ENCODE data around the gene MALAT1. TPM values are rescaled to one million over a fixed set of nuclear protein-coding genes. Genes with fewer than 3 reads are reported as not detected.
A peak's percentile ranks its signal among the peaks of the same experiment; 100 is the strongest.
"Not testable (repeated sequence)": the region's sequence is repeated elsewhere in the genome, so short reads cannot be mapped to it uniquely, and the experiment has no call there.

MALAT1 gene
- total RNA-seq (3,158 TPM), polyA plus RNA-seq (682 TPM)
- long read RNA-seq, donor 1, full-length matches to known transcripts, result 307 of 307 reads
- long read RNA-seq, donor 1, partial matches to known transcripts, result 0 of 307 reads
- long read RNA-seq, donor 1, other reads (novel, unspliced or antisense), result 0 of 307 reads
- long read RNA-seq, donor 2, result 0 reads
- long read RNA-seq, donor 3, full-length matches to known transcripts, result 2,230 of 2,230 reads
- long read RNA-seq, donor 3, partial matches to known transcripts, result 0 of 2,230 reads
- long read RNA-seq, donor 3, other reads (novel, unspliced or antisense), result 0 of 2,230 reads
- long read RNA-seq, donor 4, full-length matches to known transcripts, result 1,004 of 1,004 reads
- long read RNA-seq, donor 4, partial matches to known transcripts, result 0 of 1,004 reads
- long read RNA-seq, donor 4, other reads (novel, unspliced or antisense), result 0 of 1,004 reads
- long read RNA-seq, donor 5, full-length matches to known transcripts, result 2,364 of 2,369 reads
- long read RNA-seq, donor 5, partial matches to known transcripts, result 5 of 2,369 reads
- long read RNA-seq, donor 5, other reads (novel, unspliced or antisense), result 0 of 2,369 reads
- long read RNA-seq, donor 6, full-length matches to known transcripts, result 1,576 of 1,576 reads
- long read RNA-seq, donor 6, partial matches to known transcripts, result 0 of 1,576 reads
- long read RNA-seq, donor 6, other reads (novel, unspliced or antisense), result 0 of 1,576 reads
- long read RNA-seq, donor 7, full-length matches to known transcripts, result 1,045 of 1,045 reads
- long read RNA-seq, donor 7, partial matches to known transcripts, result 0 of 1,045 reads
- long read RNA-seq, donor 7, other reads (novel, unspliced or antisense), result 0 of 1,045 reads
- long read RNA-seq, donor 8, full-length matches to known transcripts, result 282 of 282 reads
- long read RNA-seq, donor 8, partial matches to known transcripts, result 0 of 282 reads
- long read RNA-seq, donor 8, other reads (novel, unspliced or antisense), result 0 of 282 reads
- long read RNA-seq, donor 9, full-length matches to known transcripts, result 1,379 of 1,379 reads
- long read RNA-seq, donor 9, partial matches to known transcripts, result 0 of 1,379 reads
- long read RNA-seq, donor 9, other reads (novel, unspliced or antisense), result 0 of 1,379 reads
- long read RNA-seq, donor 10, full-length matches to known transcripts, result 464 of 464 reads
- long read RNA-seq, donor 10, partial matches to known transcripts, result 0 of 464 reads
- long read RNA-seq, donor 10, other reads (novel, unspliced or antisense), result 0 of 464 reads

- Histone ChIP-seq H3K9me3 (ENCODE audit: control insufficient read depth in 2 of 2, insufficient read depth in 1 of 2, low read length in 1 of 2) (no peaks in the 10 kb centered on the region), H3K4me3 (ENCODE audit: low read length in 2 of 2) (peak within 1 kb of the TSS; percentile 83 to 100), H3K36me3 (ENCODE audit: control insufficient read depth in 2 of 2, insufficient read depth in 2 of 2, low read length in 1 of 2) (peaks cover 28 to 30% of the 10 kb centered on the region in 2 donors), H3K4me1 (ENCODE audit: control insufficient read depth in 2 of 2, insufficient read depth in 2 of 2, low read length in 2 of 2) (peaks cover 22 to 32% of the 10 kb centered on the region in 2 donors), H3K27ac (ENCODE audit: low read depth in 1 of 2, low read length in 1 of 2) (peak within 1 kb of the TSS; percentile 100), H3K27me3 (ENCODE audit: control insufficient read depth in 2 of 2, insufficient read depth in 1 of 2, low read length in 1 of 2) (no peaks in the 10 kb centered on the region)
- under 1% methylated on average over 24 of the region's 24 CpGs for WGBS
- DNase-seq (ENCODE audit: low read depth in 6 of 9, low spot score in 9 of 9), result peak; percentile 92 to 99 (median 97)
Observed at GRCh38 chr11:65498977-65499712, at the start of gene MALAT1. Gene MALAT1 (plus strand): TSS chr11:65499045.

GRCh38 chr11:65451301-65451700 lies 47.5 kb upstream of the MALAT1 start:
- H3K27me3 ChIP-seq (ENCODE audit: control insufficient read depth in 2 of 2, insufficient read depth in 1 of 2, low read length in 1 of 2); DNase-seq (ENCODE audit: low read depth in 6 of 9, low spot score in 9 of 9); H3K9me3 ChIP-seq (ENCODE audit: control insufficient read depth in 2 of 2, insufficient read depth in 1 of 2, low read length in 1 of 2); H3K36me3 ChIP-seq (ENCODE audit: control insufficient read depth in 2 of 2, insufficient read depth in 2 of 2, low read length in 1 of 2); H3K27ac ChIP-seq (ENCODE audit: low read depth in 1 of 2, low read length in 1 of 2); H3K4me3 ChIP-seq (ENCODE audit: low read length in 2 of 2): not testable (repeated sequence)
- peaks cover 0 to 22% of the 10 kb centered on the region in 2 donors for H3K4me1 ChIP-seq (ENCODE audit: control insufficient read depth in 2 of 2, insufficient read depth in 2 of 2, low read length in 2 of 2)
- 92% methylated on average over 20 of the region's 30 CpGs for WGBS

- not testable (repeated sequence) for H3K36me3 ChIP-seq (ENCODE audit: control insufficient read depth in 2 of 2, insufficient read depth in 2 of 2, low read length in 1 of 2); H3K27ac ChIP-seq (ENCODE audit: low read depth in 1 of 2, low read length in 1 of 2)
Observed at GRCh38 chr11:65452259-65452658, 46.6 kb upstream of the MALAT1 start.

GRCh38 chr11:65452806-65453490 lies 45.9 kb upstream of the MALAT1 start:
- Histone ChIP-seq H3K9me3 (ENCODE audit: control insufficient read depth in 2 of 2, insufficient read depth in 1 of 2, low read length in 1 of 2) (peaks cover 0 to 7% of the 10 kb centered on the region in 2 donors), H3K36me3 (ENCODE audit: control insufficient read depth in 2 of 2, insufficient read depth in 2 of 2, low read length in 1 of 2) (no peaks in the 10 kb centered on the region), H3K27ac (ENCODE audit: low read depth in 1 of 2, low read length in 1 of 2) (no peak overlapping the region), H3K27me3 (ENCODE audit: control insufficient read depth in 2 of 2, insufficient read depth in 1 of 2, low read length in 1 of 2) (no peaks in the 10 kb centered on the region), H3K4me3 (ENCODE audit: low read length in 2 of 2) (no peak overlapping the region), H3K4me1 (ENCODE audit: control insufficient read depth in 2 of 2, insufficient read depth in 2 of 2, low read length in 2 of 2) (peaks cover 0 to 22% of the 10 kb centered on the region in 2 donors)
- no peak for DNase-seq (ENCODE audit: low read depth in 6 of 9, low spot score in 9 of 9)
- 94% methylated on average over 8 of the region's 8 CpGs for WGBS

More at GRCh38 chr11:65452259-65452658, 46.6 kb upstream of the MALAT1 start:
- DNase-seq (ENCODE audit: low read depth in 6 of 9, low spot score in 9 of 9); H3K27me3 ChIP-seq (ENCODE audit: control insufficient read depth in 2 of 2, insufficient read depth in 1 of 2, low read length in 1 of 2); H3K4me3 ChIP-seq (ENCODE audit: low read length in 2 of 2); H3K9me3 ChIP-seq (ENCODE audit: control insufficient read depth in 2 of 2, insufficient read depth in 1 of 2, low read length in 1 of 2): not testable (repeated sequence)
- WGBS, result 94% methylated on average over 3 of the region's 3 CpGs
- peaks cover 0 to 22% of the 10 kb centered on the region in 2 donors for H3K4me1 ChIP-seq (ENCODE audit: control insufficient read depth in 2 of 2, insufficient read depth in 2 of 2, low read length in 2 of 2)

GRCh38 chr11:65454311-65454695 lies 44.5 kb upstream of the MALAT1 start:
- H3K4me3 ChIP-seq (ENCODE audit: low read length in 2 of 2), result peak overlapping the region; percentile 52 to 71
- H3K27me3 ChIP-seq (ENCODE audit: control insufficient read depth in 2 of 2, insufficient read depth in 1 of 2, low read length in 1 of 2), result no peaks in the 10 kb centered on the region
- H3K9me3 ChIP-seq (ENCODE audit: control insufficient read depth in 2 of 2, insufficient read depth in 1 of 2, low read length in 1 of 2), result peaks cover 0 to 7% of the 10 kb centered on the region in 2 donors
- no peaks in the 10 kb centered on the region for H3K36me3 ChIP-seq (ENCODE audit: control insufficient read depth in 2 of 2, insufficient read depth in 2 of 2, low read length in 1 of 2)
- WGBS, result 90% methylated on average over 10 of the region's 10 CpGs
- no peak for DNase-seq (ENCODE audit: low read depth in 6 of 9, low spot score in 9 of 9)
- H3K4me1 ChIP-seq (ENCODE audit: control insufficient read depth in 2 of 2, insufficient read depth in 2 of 2, low read length in 2 of 2), result peaks cover 0 to 13% of the 10 kb centered on the region in 2 donors
- peak overlapping the region in 1 of 2 donors; percentile 15 for H3K27ac ChIP-seq (ENCODE audit: low read depth in 1 of 2, low read length in 1 of 2)

GRCh38 chr11:65454696-65455456 lies 44.0 kb upstream of the MALAT1 start:
- Histone ChIP-seq H3K4me3 (ENCODE audit: low read length in 2 of 2) (peak overlapping the region; percentile 52 to 71), H3K27me3 (ENCODE audit: control insufficient read depth in 2 of 2, insufficient read depth in 1 of 2, low read length in 1 of 2) (no peaks in the 10 kb centered on the region), H3K27ac (ENCODE audit: low read depth in 1 of 2, low read length in 1 of 2) (peak overlapping the region; percentile 68 to 76), H3K36me3 (ENCODE audit: control insufficient read depth in 2 of 2, insufficient read depth in 2 of 2, low read length in 1 of 2) (no peaks in the 10 kb centered on the region), H3K9me3 (ENCODE audit: control insufficient read depth in 2 of 2, insufficient read depth in 1 of 2, low read length in 1 of 2) (peaks cover 0 to 7% of the 10 kb centered on the region in 2 donors), H3K4me1 (ENCODE audit: control insufficient read depth in 2 of 2, insufficient read depth in 2 of 2, low read length in 2 of 2) (peaks cover 0 to 13% of the 10 kb centered on the region in 2 donors)
- WGBS, result 3% methylated on average over 47 of the region's 47 CpGs
- peak in 7 of 9 donors; percentile 68 to 88 (median 81) for DNase-seq (ENCODE audit: low read depth in 6 of 9, low spot score in 9 of 9)

- no peak overlapping the region for H3K27ac ChIP-seq (ENCODE audit: low read depth in 1 of 2, low read length in 1 of 2)
- H3K27me3 ChIP-seq (ENCODE audit: control insufficient read depth in 2 of 2, insufficient read depth in 1 of 2, low read length in 1 of 2), result no peaks in the 10 kb centered on the region
- no peak for DNase-seq (ENCODE audit: low read depth in 6 of 9, low spot score in 9 of 9)
- peaks cover 0 to 13% of the 10 kb centered on the region in 2 donors for H3K4me1 ChIP-seq (ENCODE audit: control insufficient read depth in 2 of 2, insufficient read depth in 2 of 2, low read length in 2 of 2)
- no peak overlapping the region for H3K4me3 ChIP-seq (ENCODE audit: low read length in 2 of 2)
- no peaks in the 10 kb centered on the region for H3K36me3 ChIP-seq (ENCODE audit: control insufficient read depth in 2 of 2, insufficient read depth in 2 of 2, low read length in 1 of 2)
- H3K9me3 ChIP-seq (ENCODE audit: control insufficient read depth in 2 of 2, insufficient read depth in 1 of 2, low read length in 1 of 2), result no peaks in the 10 kb centered on the region
- WGBS, result 98% methylated on average over 3 of the region's 3 CpGs
Observed at GRCh38 chr11:65456418-65456817, 42.4 kb upstream of the MALAT1 start.
